ACC112 (cell line): Measurements from ENCODE around the gene PAQR8.

Experiments
- H2AFZ ChIP-seq: fragments of 200-600 bp; sonication (generic); one replicate; pipeline ENCODE4 v1.6.0; 2017; ENCODE audit warnings: antibody characterized with exemption, low read length; ENCODE audit not compliant: unreplicated experiment
- H3K27ac ChIP-seq: fragments of 200-600 bp; sonication (generic); 2 replicates; pipeline ENCODE4 v1.5.1; 2014; ENCODE audit warnings: low read depth, mild to moderate bottlenecking, antibody characterized with exemption, low read length, moderate library complexity
- H3K27me3 ChIP-seq: fragments of 200-600 bp; sonication (generic); 2 replicates; pipeline ENCODE4 v1.6.1; 2014; ENCODE audit warnings: mild to moderate bottlenecking, antibody characterized with exemption, low read length, moderate library complexity, mixed read lengths; ENCODE audit not compliant: insufficient read depth
- H3K36me3 ChIP-seq: fragments of 200-600 bp; sonication (generic); 2 replicates; pipeline ENCODE4 v1.6.1; 2016; ENCODE audit warnings: mild to moderate bottlenecking, antibody characterized with exemption, low read length, moderate library complexity, mixed read lengths; ENCODE audit not compliant: insufficient read depth
- H3K4me1 ChIP-seq: fragments of 200-600 bp; sonication (generic); one replicate; pipeline ENCODE4 v1.6.1; 2016; ENCODE audit warnings: low read length, mixed read lengths; ENCODE audit not compliant: insufficient read depth, unreplicated experiment, control insufficient read depth
- H3K4me3 ChIP-seq: fragments of 200-600 bp; sonication (generic); 2 replicates; pipeline ENCODE4 v1.5.1; 2014; ENCODE audit warnings: mild to moderate bottlenecking, low read depth, low read length
- H3K79me2 ChIP-seq: fragments of 200-600 bp; sonication (generic); one replicate; pipeline ENCODE4 v1.6.0; 2016; ENCODE audit warnings: low read length; ENCODE audit not compliant: control insufficient read depth, unreplicated experiment, insufficient read depth

PAQR8 gene

GRCh38 chr6:52392944-52393343, 31.0 kb downstream of the PAQR8 start:
- no peaks in the 10 kb centered on the region for H3K27me3 ChIP-seq
- peak overlapping the region; percentile 42; the same call in 1 of the 2 replicates for H3K27ac ChIP-seq
- no peaks in the 10 kb centered on the region for H3K79me2 ChIP-seq
- peaks cover 37% of the 10 kb centered on the region for H3K4me1 ChIP-seq
- no peaks in the 10 kb centered on the region for H3K36me3 ChIP-seq
- H2AFZ ChIP-seq = no peak overlapping the region
- no peak overlapping the region for H3K4me3 ChIP-seq

DNA sequence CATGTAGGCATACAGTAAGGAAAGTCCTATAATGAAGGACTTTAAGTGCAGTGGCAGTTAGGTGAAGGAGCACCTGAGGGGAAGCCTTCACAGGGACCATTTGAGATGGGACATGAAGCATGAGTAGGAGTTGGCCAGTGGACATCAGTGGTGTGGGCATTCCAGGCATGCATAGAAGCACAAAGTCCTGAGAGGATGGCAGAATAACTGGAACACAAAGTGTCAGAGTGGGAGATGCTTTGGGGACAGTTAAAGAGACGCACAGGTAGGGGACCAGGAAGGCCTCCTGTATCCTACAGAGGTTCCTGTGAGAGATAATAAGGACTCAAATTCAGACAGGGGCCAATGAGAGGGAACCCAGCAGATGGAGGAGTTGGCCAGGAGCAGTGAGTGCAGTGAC, 31.8 kb downstream of the PAQR8 start:
- H3K27ac ChIP-seq = no peak overlapping the region
- H3K4me1 ChIP-seq = peaks cover 36% of the 10 kb centered on the region
- no peaks in the 10 kb centered on the region for H3K36me3 ChIP-seq
- H3K79me2 ChIP-seq = no peaks in the 10 kb centered on the region
- H3K4me3 ChIP-seq = no peak overlapping the region
- no peak overlapping the region for H2AFZ ChIP-seq
- H3K27me3 ChIP-seq = no peaks in the 10 kb centered on the region

DNA sequence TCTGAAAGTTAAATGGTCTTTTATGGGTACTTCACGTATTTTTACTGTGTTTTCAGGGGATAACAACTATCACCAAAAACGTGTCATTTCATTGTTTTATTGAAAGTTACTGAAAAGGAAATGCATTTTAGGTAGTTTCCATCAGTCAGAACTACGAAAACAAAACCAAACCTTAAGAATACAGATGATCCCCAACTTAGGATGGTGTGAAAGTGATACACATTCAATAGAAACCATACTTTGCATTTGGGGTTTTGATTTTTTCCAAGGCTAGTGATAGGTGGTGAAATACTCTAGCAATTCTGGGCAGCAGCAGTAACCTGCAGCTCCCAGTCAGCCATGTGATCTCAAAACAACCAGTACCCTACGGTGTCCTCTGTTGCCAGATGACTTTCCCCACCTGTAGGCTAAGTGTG, 32.3 kb downstream of the PAQR8 start:
- no peak overlapping the region for H2AFZ ChIP-seq
- H3K36me3 ChIP-seq = no peaks in the 10 kb centered on the region
- no peaks in the 10 kb centered on the region for H3K27me3 ChIP-seq
- no peaks in the 10 kb centered on the region for H3K79me2 ChIP-seq
- peaks cover 32% of the 10 kb centered on the region for H3K4me1 ChIP-seq
- no peak overlapping the region for H3K4me3 ChIP-seq
- H3K27ac ChIP-seq = no peak overlapping the region

DNA sequence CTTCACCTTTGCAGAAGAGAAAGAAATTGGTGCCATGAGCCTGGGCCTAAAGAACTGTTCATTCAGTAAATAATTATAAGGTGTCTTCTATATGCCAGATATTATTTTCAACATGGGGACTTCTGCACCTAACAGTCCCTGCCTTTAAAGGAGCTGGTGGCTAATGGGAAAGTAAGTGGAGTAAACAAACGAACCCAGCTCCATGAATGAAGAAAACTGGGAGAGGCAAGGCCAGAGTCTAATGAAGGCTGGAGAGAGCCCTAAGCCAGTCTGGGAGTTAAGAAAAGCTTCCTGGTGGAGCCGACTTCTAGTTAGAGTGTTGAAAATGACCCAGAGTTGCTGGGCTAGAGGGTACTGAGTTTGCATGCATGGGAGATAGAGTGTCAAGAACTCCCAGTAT, 34.0 kb downstream of the PAQR8 start:
- Histone ChIP-seq H2AFZ (no peak overlapping the region), H3K4me1 (peaks cover 21% of the 10 kb centered on the region), H3K4me3 (no peak overlapping the region), H3K27me3 (no peaks in the 10 kb centered on the region), H3K79me2 (no peaks in the 10 kb centered on the region), H3K36me3 (no peaks in the 10 kb centered on the region), H3K27ac (no peak overlapping the region)

- H3K27ac ChIP-seq = no peak overlapping the region
- H3K4me1 ChIP-seq = peaks cover 6% of the 10 kb centered on the region
- H3K27me3 ChIP-seq = no peaks in the 10 kb centered on the region
- no peaks in the 10 kb centered on the region for H3K36me3 ChIP-seq
- H2AFZ ChIP-seq = no peak overlapping the region
- no peak overlapping the region for H3K4me3 ChIP-seq
- H3K79me2 ChIP-seq = no peaks in the 10 kb centered on the region
Observed at GRCh38 chr6:52399511-52400312, 37.8 kb downstream of the PAQR8 start.

- H3K4me3 ChIP-seq = no peak overlapping the region
- H2AFZ ChIP-seq = no peak overlapping the region
- H3K27me3 ChIP-seq = no peaks in the 10 kb centered on the region
- peaks cover 6% of the 10 kb centered on the region for H3K4me1 ChIP-seq
- H3K36me3 ChIP-seq = no peaks in the 10 kb centered on the region
- H3K27ac ChIP-seq = no peak overlapping the region
- H3K79me2 ChIP-seq = no peaks in the 10 kb centered on the region
Observed at GRCh38 chr6:52400313-52401041, 38.5 kb downstream of the PAQR8 start.

DNA sequence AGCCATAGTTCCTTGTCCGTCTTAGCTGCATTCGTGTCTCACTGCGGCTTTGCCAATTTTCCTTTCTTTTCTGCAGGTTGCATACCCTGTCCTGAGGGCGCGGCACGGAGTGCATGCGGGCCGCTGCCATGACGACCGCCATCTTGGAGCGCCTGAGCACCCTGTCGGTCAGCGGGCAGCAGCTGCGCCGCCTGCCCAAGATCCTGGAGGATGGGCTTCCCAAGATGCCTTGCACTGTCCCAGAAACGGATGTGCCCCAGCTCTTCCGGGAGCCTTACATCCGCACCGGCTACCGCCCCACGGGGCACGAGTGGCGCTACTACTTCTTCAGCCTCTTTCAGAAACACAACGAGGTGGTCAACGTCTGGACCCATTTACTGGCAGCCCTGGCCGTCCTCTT, 41.1 kb downstream of the PAQR8 start:
- H3K27ac ChIP-seq = no peak overlapping the region
- no peak overlapping the region for H2AFZ ChIP-seq
- no peaks in the 10 kb centered on the region for H3K27me3 ChIP-seq
- peaks cover 6% of the 10 kb centered on the region for H3K4me1 ChIP-seq
- no peaks in the 10 kb centered on the region for H3K36me3 ChIP-seq
- H3K79me2 ChIP-seq = no peaks in the 10 kb centered on the region
- no peak overlapping the region for H3K4me3 ChIP-seq

- Histone ChIP-seq H3K4me1 (peaks cover 6% of the 10 kb centered on the region), H3K27me3 (no peaks in the 10 kb centered on the region), H3K79me2 (no peaks in the 10 kb centered on the region), H3K36me3 (no peaks in the 10 kb centered on the region), H2AFZ (no peak overlapping the region), H3K27ac (no peak overlapping the region), H3K4me3 (no peak overlapping the region)
Observed at GRCh38 chr6:52403627-52404026, 41.7 kb downstream of the PAQR8 start.

DNA sequence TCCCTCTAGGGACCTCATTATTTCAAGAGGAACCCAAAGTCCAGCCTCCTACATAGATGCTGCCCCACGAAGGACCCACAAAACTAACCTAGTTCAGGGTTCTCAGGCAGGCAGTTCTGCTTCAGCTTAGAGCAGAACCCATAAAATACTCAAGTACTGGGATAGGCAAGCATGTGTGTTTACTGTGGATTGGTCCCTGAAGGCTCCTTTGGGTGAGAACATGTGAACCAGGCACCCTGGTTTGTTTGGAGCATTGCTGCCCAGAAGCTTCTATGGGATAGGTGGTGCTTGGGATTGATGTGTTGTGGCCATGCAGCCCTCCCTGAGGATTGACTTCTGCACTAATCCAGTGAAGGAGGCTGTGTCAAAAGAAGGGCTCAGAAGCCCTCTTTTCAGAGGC, 43.3 kb downstream of the PAQR8 start:
- peaks cover 9% of the 10 kb centered on the region for H3K4me1 ChIP-seq
- no peaks in the 10 kb centered on the region for H3K79me2 ChIP-seq
- no peaks in the 10 kb centered on the region for H3K27me3 ChIP-seq
- H3K36me3 ChIP-seq = no peaks in the 10 kb centered on the region
- H3K27ac ChIP-seq = no peak overlapping the region
- H2AFZ ChIP-seq = no peak overlapping the region
- no peak overlapping the region for H3K4me3 ChIP-seq

GRCh38 chr6:52407467-52407866, 45.5 kb downstream of the PAQR8 start:
- Histone ChIP-seq H3K27ac (no peak overlapping the region), H3K27me3 (no peaks in the 10 kb centered on the region)

GRCh38 chr6:52409499-52409898, 47.5 kb downstream of the PAQR8 start:
- Histone ChIP-seq H3K27ac (no peak overlapping the region), H3K4me3 (no peak overlapping the region), H3K79me2 (no peaks in the 10 kb centered on the region), H2AFZ (no peak overlapping the region), H3K27me3 (no peaks in the 10 kb centered on the region), H3K4me1 (peaks cover 9% of the 10 kb centered on the region), H3K36me3 (no peaks in the 10 kb centered on the region)

More at GRCh38 chr6:52407467-52407866, 45.5 kb downstream of the PAQR8 start:
- H3K79me2 ChIP-seq = no peaks in the 10 kb centered on the region
- H3K36me3 ChIP-seq = no peaks in the 10 kb centered on the region
- no peak overlapping the region for H2AFZ ChIP-seq
- peaks cover 9% of the 10 kb centered on the region for H3K4me1 ChIP-seq
- H3K4me3 ChIP-seq = no peak overlapping the region
